IPS-20b (cell line): ENCODE data around the gene PIF1.
"Not testable (repeated sequence)": the region's sequence is repeated elsewhere in the genome, so short reads cannot be mapped to it uniquely, and the experiment has no call there.

Source experiments
- H3K27ac ChIP-seq: one replicate; pipeline ENCODE4 v1.5.1; 2013; ENCODE audit warnings: low read length
- H3K27me3 ChIP-seq: 2 replicates; pipeline ENCODE4 v1.6.1; 2013; ENCODE audit warnings: mild to moderate bottlenecking, low read length, inconsistent platforms; ENCODE audit not compliant: insufficient read depth
- H3K36me3 ChIP-seq: 2 replicates; pipeline ENCODE4 v1.6.1; 2013; ENCODE audit warnings: low read depth, mild to moderate bottlenecking, inconsistent platforms, low read length, moderate library complexity; ENCODE audit not compliant: insufficient read depth
- H3K4me1 ChIP-seq: 2 replicates; pipeline ENCODE4 v1.6.1; 2013; ENCODE audit warnings: mild to moderate bottlenecking, control low read depth, inconsistent platforms, low read length, moderate library complexity; ENCODE audit not compliant: insufficient read depth
- H3K4me3 ChIP-seq: 2 replicates; pipeline ENCODE4 v1.5.1; 2013; ENCODE audit warnings: mild to moderate bottlenecking, low read length, inconsistent platforms
- H3K9ac ChIP-seq: 2 replicates; pipeline ENCODE4 v1.6.1; 2013; ENCODE audit warnings: low read depth, mild to moderate bottlenecking, inconsistent platforms, low read length, moderate library complexity
- H3K9me3 ChIP-seq: 2 replicates; pipeline ENCODE4 v1.6.1; 2013; ENCODE audit warnings: mild to moderate bottlenecking, low read depth, low read length, inconsistent platforms; ENCODE audit not compliant: insufficient read depth

PIF1 gene

DNA sequence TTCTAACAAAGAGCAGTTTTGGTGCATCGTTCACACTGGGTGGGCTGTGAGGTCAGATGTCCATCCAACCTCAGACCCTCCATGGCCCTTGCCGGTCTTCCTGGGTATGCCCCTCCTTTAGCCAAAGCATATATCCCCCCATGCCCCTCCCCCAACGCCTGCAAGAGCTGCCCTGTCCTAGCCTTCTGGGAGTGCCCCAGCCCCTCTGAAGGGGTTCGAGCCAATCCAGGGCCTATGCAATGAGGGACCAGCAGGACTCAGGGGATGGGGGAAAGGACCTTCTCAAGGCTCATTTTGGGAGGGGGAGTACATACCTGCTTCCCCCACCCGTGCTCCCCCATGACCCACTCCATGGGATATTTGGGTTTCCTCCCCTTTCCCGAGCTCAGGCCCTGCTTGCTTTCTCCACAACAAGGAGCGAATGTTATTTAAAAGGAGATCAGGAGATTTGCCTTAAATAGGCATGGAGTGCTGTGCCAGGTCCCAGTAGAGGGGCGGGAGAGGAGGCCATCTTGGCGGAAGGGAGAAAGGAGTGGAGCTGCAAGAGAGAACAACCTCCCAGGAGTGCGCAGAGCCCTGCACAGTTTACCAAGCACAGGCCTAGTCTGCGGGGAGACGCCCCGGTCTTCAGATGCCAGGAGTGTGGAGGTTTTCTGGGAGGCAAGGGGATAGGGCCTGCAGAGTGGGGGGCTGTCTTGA, 18.2 kb downstream of the PIF1 start:
- H3K4me1 ChIP-seq = peaks cover 50% of the 10 kb centered on the region
- H3K9me3 ChIP-seq = no peaks in the 10 kb centered on the region
- no peaks in the 10 kb centered on the region for H3K36me3 ChIP-seq
- peak overlapping the region; percentile 84 for H3K9ac ChIP-seq
- H3K4me3 ChIP-seq = peak overlapping the region; percentile 57; the same call in 1 of the 2 replicates
- H3K27me3 ChIP-seq = no peaks in the 10 kb centered on the region
- peak overlapping the region; percentile 97 for H3K27ac ChIP-seq

- Histone ChIP-seq H3K36me3 (no peaks in the 10 kb centered on the region), H3K4me1 (peaks cover 45% of the 10 kb centered on the region), H3K27me3 (no peaks in the 10 kb centered on the region), H3K4me3 (peak overlapping the region; percentile 57; the same call in 1 of the 2 replicates), H3K27ac (peak overlapping the region; percentile 97), H3K9me3 (no peaks in the 10 kb centered on the region), H3K9ac (peak overlapping the region; percentile 84; the same call in 1 of the 2 replicates)
Measured at GRCh38 chr15:64806509-64806908, 18.9 kb downstream of the PIF1 start.

GRCh38 chr15:64804619-64805018, 20.8 kb downstream of the PIF1 start:
- H3K4me1 ChIP-seq = peaks cover 29% of the 10 kb centered on the region; the same call in 1 of the 2 replicates
- no peaks in the 10 kb centered on the region for H3K27me3 ChIP-seq
- H3K27ac ChIP-seq = no peak overlapping the region
- H3K9me3 ChIP-seq = no peaks in the 10 kb centered on the region; the same call in 1 of the 2 replicates
- no peaks in the 10 kb centered on the region for H3K36me3 ChIP-seq
- H3K9ac ChIP-seq = no peak overlapping the region
- no peak overlapping the region for H3K4me3 ChIP-seq

- Histone ChIP-seq H3K4me1 (peaks cover 21% of the 10 kb centered on the region; the same call in 1 of the 2 replicates), H3K36me3 (no peaks in the 10 kb centered on the region), H3K27me3 (no peaks in the 10 kb centered on the region), H3K9me3 (no peaks in the 10 kb centered on the region; the same call in 1 of the 2 replicates), H3K4me3 (no peak overlapping the region), H3K9ac (no peak overlapping the region), H3K27ac (no peak overlapping the region)
Measured at GRCh38 chr15:64803526-64803925, 21.9 kb downstream of the PIF1 start.

DNA sequence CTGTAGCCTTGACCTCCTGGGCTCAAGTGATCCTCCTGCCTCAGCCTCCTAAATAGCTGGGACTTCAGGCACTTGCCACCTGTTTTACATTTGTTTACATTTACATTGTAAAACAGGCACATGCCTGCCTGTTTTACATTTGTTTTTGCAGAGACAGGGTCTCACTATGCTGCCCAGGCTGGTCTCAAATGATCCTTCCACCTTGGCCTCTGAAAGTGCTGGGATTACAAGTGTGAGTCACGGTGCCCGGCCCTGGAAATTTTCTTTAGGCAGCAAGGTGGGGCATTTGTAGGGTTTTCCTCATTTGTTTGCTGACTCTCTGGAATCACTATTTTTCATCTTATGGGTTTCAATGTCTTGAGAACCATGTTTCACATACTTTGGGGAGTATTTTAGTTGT, 25.0 kb downstream of the PIF1 start:
- Histone ChIP-seq H3K4me3 (no peak overlapping the region), H3K27me3 (no peaks in the 10 kb centered on the region), H3K4me1 (no peaks in the 10 kb centered on the region)

GRCh38 chr15:64798905-64799304, 26.5 kb downstream of the PIF1 start:
- not testable (repeated sequence) for H3K9ac ChIP-seq, H3K4me1 ChIP-seq, H3K9me3 ChIP-seq, H3K27ac ChIP-seq, H3K4me3 ChIP-seq, H3K36me3 ChIP-seq, H3K27me3 ChIP-seq

More for the DNA sequence above, 25.0 kb downstream of the PIF1 start:
- Histone ChIP-seq H3K9me3 (no peaks in the 10 kb centered on the region; the same call in 1 of the 2 replicates), H3K9ac (no peak overlapping the region), H3K36me3 (no peaks in the 10 kb centered on the region), H3K27ac (no peak overlapping the region)

GRCh38 chr15:64795921-64796320, 29.5 kb downstream of the PIF1 start:
- not testable (repeated sequence) for H3K36me3 ChIP-seq

GRCh38 chr15:64795299-64795698, 30.1 kb downstream of the PIF1 start:
- not testable (repeated sequence) for H3K4me3 ChIP-seq, H3K36me3 ChIP-seq, H3K9me3 ChIP-seq, H3K27ac ChIP-seq, H3K9ac ChIP-seq, H3K4me1 ChIP-seq, H3K27me3 ChIP-seq

More at GRCh38 chr15:64795921-64796320, 29.5 kb downstream of the PIF1 start:
- not testable (repeated sequence) for H3K27ac ChIP-seq, H3K9me3 ChIP-seq, H3K4me1 ChIP-seq, H3K27me3 ChIP-seq, H3K4me3 ChIP-seq, H3K9ac ChIP-seq

DNA sequence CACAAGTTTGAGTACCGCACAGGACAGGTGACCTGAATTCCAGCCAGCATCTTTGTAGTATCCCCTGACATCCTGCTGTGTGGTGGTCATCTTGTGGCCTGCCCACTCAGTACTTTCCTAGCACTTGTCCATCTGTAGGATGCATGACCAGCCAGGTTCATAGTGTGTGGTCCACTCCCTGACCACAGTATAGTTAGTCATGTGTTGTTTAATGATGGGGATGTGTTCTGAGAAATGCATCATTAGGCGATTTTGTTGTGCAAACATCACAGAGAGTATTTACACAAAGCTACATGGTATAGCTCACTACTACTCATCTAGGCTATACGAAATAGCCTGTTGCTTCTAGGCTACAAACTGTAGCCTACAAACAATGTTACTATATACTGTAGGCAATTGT, 33.2 kb downstream of the PIF1 start:
- H3K4me3 ChIP-seq = no peak overlapping the region
- no peaks in the 10 kb centered on the region for H3K36me3 ChIP-seq
- no peak overlapping the region for H3K9ac ChIP-seq
- no peaks in the 10 kb centered on the region for H3K9me3 ChIP-seq
- H3K27ac ChIP-seq = no peak overlapping the region
- no peaks in the 10 kb centered on the region for H3K27me3 ChIP-seq
- H3K4me1 ChIP-seq = no peaks in the 10 kb centered on the region

- H3K4me3 ChIP-seq = no peak overlapping the region
- H3K4me1 ChIP-seq = no peaks in the 10 kb centered on the region
- H3K27me3 ChIP-seq = no peaks in the 10 kb centered on the region
- H3K9me3 ChIP-seq = no peaks in the 10 kb centered on the region
- H3K36me3 ChIP-seq = no peaks in the 10 kb centered on the region
- H3K27ac ChIP-seq = no peak overlapping the region
- H3K9ac ChIP-seq = no peak overlapping the region
Measured at GRCh38 chr15:64791401-64791800, 34.0 kb downstream of the PIF1 start.

DNA sequence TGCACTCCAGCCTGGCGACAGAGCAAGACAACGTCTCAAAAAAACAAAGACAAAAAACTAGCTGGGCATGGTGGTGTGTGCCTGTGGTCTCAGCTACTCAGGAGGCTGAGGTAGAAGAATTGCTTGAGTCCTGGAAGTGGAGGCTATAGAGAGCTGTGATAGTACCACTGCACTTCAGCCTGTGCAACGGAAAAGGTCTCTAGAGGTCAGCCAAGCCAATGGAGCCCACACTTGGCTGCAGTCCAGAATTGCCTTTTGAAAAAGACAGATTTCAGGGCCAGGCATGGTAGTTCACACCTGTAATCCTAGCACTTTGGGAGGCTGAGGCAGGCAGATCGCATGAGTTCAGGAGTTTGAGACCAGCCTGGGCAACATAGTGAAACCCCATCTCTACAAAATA, 41.7 kb downstream of the PIF1 start:
- no peaks in the 10 kb centered on the region for H3K27me3 ChIP-seq
- H3K36me3 ChIP-seq = no peaks in the 10 kb centered on the region
- H3K9ac ChIP-seq = no peak overlapping the region
- H3K9me3 ChIP-seq = no peaks in the 10 kb centered on the region
- peaks cover 10% of the 10 kb centered on the region; the same call in 1 of the 2 replicates for H3K4me1 ChIP-seq
- no peak overlapping the region for H3K4me3 ChIP-seq
- H3K27ac ChIP-seq = no peak overlapping the region

- Histone ChIP-seq H3K27me3 (no peaks in the 10 kb centered on the region), H3K4me3 (no peak overlapping the region), H3K27ac (no peak overlapping the region), H3K9ac (peak overlapping the region; percentile 38; the same call in 1 of the 2 replicates), H3K36me3 (no peaks in the 10 kb centered on the region), H3K9me3 (no peaks in the 10 kb centered on the region), H3K4me1 (peaks cover 12% of the 10 kb centered on the region; the same call in 1 of the 2 replicates)
Measured at GRCh38 chr15:64782751-64783150, 42.7 kb downstream of the PIF1 start.
